Stomach (tissue), 9 donors: Measurements from ENCODE around the gene BIN1. TPM values are rescaled to one million over a fixed set of nuclear protein-coding genes. Genes with fewer than 3 reads are reported as not detected.

Experiments used
- DNase-seq, 2 donors: peaks; one replicate each; pipeline versions ENCODE4 v3.0.0 to v3.0.0-alpha.2; 2013 to 2019
- H3K27ac ChIP-seq, 5 donors: fragments of 200-600 bp in 4 of 5; sonication (generic) in 4 of 5; one replicate each; pipeline ENCODE4 v1.5.1; 2013 to 2019; ENCODE audit warnings: mild to moderate bottlenecking in 1 of 5, moderate library complexity in 1 of 5
- H3K27me3 ChIP-seq, 3 donors: fragments of 200-600 bp; sonication (generic); one replicate each; pipeline ENCODE4 v1.5.1; 2017 to 2019; ENCODE audit warnings: mixed run types in 1 of 3
- H3K36me3 ChIP-seq, 4 donors: fragments of 200-600 bp; sonication (generic); 1 replicate in 3 of 4; 2 replicates in 1 of 4; pipeline ENCODE4 v1.5.1; 2016 to 2019
- H3K4me1 ChIP-seq, 4 donors: fragments of 200-600 bp; sonication (generic); one replicate each; pipeline ENCODE4 v1.5.1; 2016 to 2019
- H3K4me3 ChIP-seq, 4 donors: fragments of 200-600 bp; sonication (generic) in 3 of 4; one replicate each; pipeline ENCODE4 v1.5.1; 2016 to 2019; ENCODE audit warnings: mild to moderate bottlenecking in 1 of 4
- H3K9me3 ChIP-seq, 4 donors: fragments of 200-600 bp; sonication (generic); one replicate each; pipeline ENCODE4 v1.5.1; 2016 to 2019
- EP300 ChIP-seq: sonication (generic); formaldehyde crosslinking; IDR thresholded peaks from one replicate; pipeline ENCODE4 v1.6.1; 2017; ENCODE audit warnings: antibody characterized with exemption
- POLR2A ChIP-seq, 4 donors: fragments of 450-650 bp; IDR thresholded peaks; one replicate each; pipeline ENCODE4 v1.6.1; 2016; ENCODE audit warnings: antibody characterized with exemption in 4 of 4, control low read depth in 2 of 4, mild to moderate bottlenecking in 1 of 4, moderate library complexity in 1 of 4
- POLR2AphosphoS5 ChIP-seq, 3 donors: sonication (generic); formaldehyde crosslinking; IDR thresholded peaks; one replicate each; pipeline ENCODE4 v1.6.1; 2016; ENCODE audit warnings: antibody characterized with exemption in 3 of 3
- WGBS, 5 donors: extraction: QIAGEN DNeasy Blood & Tissue Kit in 3 of 5; methylation state at CpG; one replicate each; pipeline versions ENCODE4 v1.1.5 to v1.1.7; 2013 to 2018; 5-methylcytosine and 5-hydroxymethylcytosine counted together
- intact Hi-C: fragments of 100-400 bp; cut with DNase I; formaldehyde crosslinking; loops from one replicate; pipeline ENCODE4 v1.15.1; 2023; ENCODE audit warnings: low total_unique reads
- polyA plus RNA-seq, 3 donors: library from polyadenylated mRNA; stranded (reverse); fragments of 200-250 nt; gene quantifications; one replicate each; pipeline ENCODE4 v1.2.3, GENCODE V29; 2013
- total RNA-seq, 5 donors: library from RNA; depleted of rRNA; stranded (reverse); fragments of >200 nt; gene quantifications; one replicate each; pipeline versions ENCODE4 v1.1.0 to v1.2.3, GENCODE V29; 2014 to 2016
- TF ChIP-seq, protein P1 (sequence below), 7 experiments: fragments of 450-650 bp in 4 of 7; fragments of 200-600 bp in 3 of 7; sonication (generic) in 3 of 7; IDR thresholded peaks; one replicate each; pipeline ENCODE4 v1.5.1; 2016 to 2019; ENCODE audit warnings: antibody characterized with exemption in 7 of 7, control low read depth in 2 of 7, mild to moderate bottlenecking in 1 of 7
- donor health status: healthy with polysubstance abuse.
- donor health status: Bipolar disorder and iron deficiency.
- donor health status: healthy.

The BIN1 gene
- total and polyA plus RNA-seq, 8 donors: 39.1 to 175 (median 47.8) TPM

DNA sequence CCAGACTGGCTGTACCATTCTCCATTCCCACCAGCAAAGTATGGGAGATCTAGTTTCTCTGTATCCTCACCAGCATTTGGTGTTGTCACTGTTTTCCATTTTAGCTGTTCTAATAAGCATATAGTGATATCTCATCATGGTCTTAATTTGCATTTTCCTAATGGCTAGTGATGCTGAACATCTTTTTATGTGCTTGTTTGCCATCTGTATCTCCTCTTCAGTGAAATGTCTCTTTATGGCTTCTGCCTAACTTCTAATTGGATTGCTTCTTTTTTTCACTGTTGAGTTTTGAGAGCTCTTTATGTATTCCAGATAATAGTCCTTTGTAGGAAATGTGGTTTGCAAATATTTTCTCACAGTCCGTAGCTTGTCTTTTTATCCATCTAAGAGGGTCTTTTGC lies 18.9 kb upstream of the BIN1 start:
- H3K4me3 ChIP-seq: no peak overlapping the region
- no peaks in the 10 kb centered on the region for H3K9me3 ChIP-seq
- WGBS, 5 donors: 42 to 70% (median 54%) methylated on average over 1 of the region's 1 CpG
- no peak overlapping the region for H3K27ac ChIP-seq
- H3K36me3 ChIP-seq: no peaks in the 10 kb centered on the region
- H3K27me3 ChIP-seq: no peaks in the 10 kb centered on the region
- TF ChIP-seq, protein P1, sequence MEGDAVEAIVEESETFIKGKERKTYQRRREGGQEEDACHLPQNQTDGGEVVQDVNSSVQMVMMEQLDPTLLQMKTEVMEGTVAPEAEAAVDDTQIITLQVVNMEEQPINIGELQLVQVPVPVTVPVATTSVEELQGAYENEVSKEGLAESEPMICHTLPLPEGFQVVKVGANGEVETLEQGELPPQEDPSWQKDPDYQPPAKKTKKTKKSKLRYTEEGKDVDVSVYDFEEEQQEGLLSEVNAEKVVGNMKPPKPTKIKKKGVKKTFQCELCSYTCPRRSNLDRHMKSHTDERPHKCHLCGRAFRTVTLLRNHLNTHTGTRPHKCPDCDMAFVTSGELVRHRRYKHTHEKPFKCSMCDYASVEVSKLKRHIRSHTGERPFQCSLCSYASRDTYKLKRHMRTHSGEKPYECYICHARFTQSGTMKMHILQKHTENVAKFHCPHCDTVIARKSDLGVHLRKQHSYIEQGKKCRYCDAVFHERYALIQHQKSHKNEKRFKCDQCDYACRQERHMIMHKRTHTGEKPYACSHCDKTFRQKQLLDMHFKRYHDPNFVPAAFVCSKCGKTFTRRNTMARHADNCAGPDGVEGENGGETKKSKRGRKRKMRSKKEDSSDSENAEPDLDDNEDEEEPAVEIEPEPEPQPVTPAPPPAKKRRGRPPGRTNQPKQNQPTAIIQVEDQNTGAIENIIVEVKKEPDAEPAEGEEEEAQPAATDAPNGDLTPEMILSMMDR (IDR thresholded peaks at IDR 0.05): no peak
- TF ChIP-seq POLR2AphosphoS5 (IDR thresholded peaks at IDR 0.05) (no peak), EP300 (no peak), POLR2A (IDR thresholded peaks at IDR 0.05) (no peak)
- peaks cover 0 to 15% (median 0%) of the 10 kb centered on the region in 4 donors for H3K4me1 ChIP-seq
- no peak for DNase-seq
- intact Hi-C loops: no loop called here

DNA sequence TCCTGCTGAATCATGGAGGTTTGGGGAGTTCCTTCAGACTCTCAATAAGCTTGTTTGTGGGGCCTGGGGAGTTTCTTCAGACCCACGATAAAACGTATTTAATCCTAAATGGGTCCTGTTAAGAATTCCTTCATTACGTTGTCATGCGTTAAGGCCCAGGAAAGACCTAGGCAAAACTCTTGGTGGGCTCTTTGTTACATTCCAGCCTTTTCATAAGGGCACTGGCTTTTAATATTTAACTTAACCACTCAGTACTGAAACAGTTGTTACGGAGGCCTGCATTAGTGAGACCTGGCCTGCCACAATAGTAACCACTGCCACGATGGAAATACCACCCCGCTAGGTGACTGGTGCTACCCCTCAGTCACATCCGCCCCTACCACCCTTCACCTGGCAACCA lies 17.5 kb upstream of the BIN1 start:
- 93 to 97% (median 94%) methylated on average over 8 of the region's 8 CpGs for WGBS, 5 donors
- Histone ChIP-seq H3K27me3 (no peaks in the 10 kb centered on the region), H3K4me3 (no peak overlapping the region), H3K27ac (no peak overlapping the region), H3K9me3 (no peaks in the 10 kb centered on the region), H3K4me1 (peaks cover 0 to 15% (median 0%) of the 10 kb centered on the region in 4 donors), H3K36me3 (no peaks in the 10 kb centered on the region)
- intact Hi-C loops: no loop called here
- TF ChIP-seq EP300: no peak
- no peak for TF ChIP-seq POLR2A (IDR thresholded peaks at IDR 0.05)
- TF ChIP-seq POLR2AphosphoS5 (IDR thresholded peaks at IDR 0.05): no peak
- TF ChIP-seq, protein P1 (IDR thresholded peaks at IDR 0.05): no peak
- no peak for DNase-seq

- Histone ChIP-seq H3K4me3 (no peak overlapping the region), H3K36me3 (no peaks in the 10 kb centered on the region), H3K27me3 (no peaks in the 10 kb centered on the region), H3K27ac (no peak overlapping the region), H3K9me3 (no peaks in the 10 kb centered on the region), H3K4me1 (peaks cover 0 to 5% (median 0%) of the 10 kb centered on the region in 4 donors)
- DNase-seq: no peak
- 78 to 88% (median 86%) methylated on average over 10 of the region's 10 CpGs for WGBS, 5 donors
- TF ChIP-seq, protein P1 (IDR thresholded peaks at IDR 0.05): no peak
- TF ChIP-seq EP300 (no peak), POLR2A (IDR thresholded peaks at IDR 0.05) (no peak), POLR2AphosphoS5 (IDR thresholded peaks at IDR 0.05) (no peak)
- intact Hi-C loops: no loop called here
These were observed 15.5 kb upstream of the BIN1 start for GRCh38 chr2:127122361-127123027.

DNA sequence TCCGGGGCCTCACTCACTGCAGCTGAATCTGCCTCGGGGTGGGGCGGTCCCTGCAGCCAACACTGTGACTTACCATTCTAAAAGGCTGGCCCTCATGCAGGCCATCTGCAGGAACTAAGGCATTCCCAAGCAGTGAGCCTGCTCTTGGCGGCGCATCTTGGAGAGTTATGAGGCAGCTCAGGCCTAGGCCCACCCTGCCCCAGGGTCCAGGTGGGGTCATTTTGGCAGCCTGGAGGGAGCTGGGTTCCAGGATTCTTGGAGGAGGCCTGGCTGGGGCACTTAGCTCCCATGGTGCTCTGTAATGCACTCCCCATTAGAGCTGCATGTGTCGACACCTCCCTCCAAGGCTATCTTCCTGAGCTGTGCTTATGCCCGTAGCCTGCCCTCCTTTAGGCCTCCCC lies 14.8 kb upstream of the BIN1 start:
- H3K4me3 ChIP-seq: no peak overlapping the region
- no peak overlapping the region for H3K27ac ChIP-seq
- H3K9me3 ChIP-seq: no peaks in the 10 kb centered on the region
- H3K27me3 ChIP-seq: no peaks in the 10 kb centered on the region
- no peak for TF ChIP-seq POLR2AphosphoS5 (IDR thresholded peaks at IDR 0.05)
- TF ChIP-seq, protein P1 (IDR thresholded peaks at IDR 0.05): no peak
- TF ChIP-seq EP300: no peak
- no peak for TF ChIP-seq POLR2A (IDR thresholded peaks at IDR 0.05)
- WGBS, 5 donors: 84 to 88% (median 86%) methylated on average over 6 to 7 of the region's 7 CpGs
- intact Hi-C loops: no loop called here
- peaks cover 0 to 5% (median 0%) of the 10 kb centered on the region in 4 donors for H3K4me1 ChIP-seq
- peak in 1 of 2 donors; percentile 72 for DNase-seq
- no peaks in the 10 kb centered on the region for H3K36me3 ChIP-seq
